Measurements from ENCODE around the gene NT5C3A. TPM values are rescaled to one million over a fixed set of nuclear protein-coding genes. Genes with fewer than 3 reads are reported as not detected.

NT5C3A gene
- total and polyA plus RNA-seq, 8 donors, result 1.2 to 98.0 (median 20.4) TPM

DNA sequence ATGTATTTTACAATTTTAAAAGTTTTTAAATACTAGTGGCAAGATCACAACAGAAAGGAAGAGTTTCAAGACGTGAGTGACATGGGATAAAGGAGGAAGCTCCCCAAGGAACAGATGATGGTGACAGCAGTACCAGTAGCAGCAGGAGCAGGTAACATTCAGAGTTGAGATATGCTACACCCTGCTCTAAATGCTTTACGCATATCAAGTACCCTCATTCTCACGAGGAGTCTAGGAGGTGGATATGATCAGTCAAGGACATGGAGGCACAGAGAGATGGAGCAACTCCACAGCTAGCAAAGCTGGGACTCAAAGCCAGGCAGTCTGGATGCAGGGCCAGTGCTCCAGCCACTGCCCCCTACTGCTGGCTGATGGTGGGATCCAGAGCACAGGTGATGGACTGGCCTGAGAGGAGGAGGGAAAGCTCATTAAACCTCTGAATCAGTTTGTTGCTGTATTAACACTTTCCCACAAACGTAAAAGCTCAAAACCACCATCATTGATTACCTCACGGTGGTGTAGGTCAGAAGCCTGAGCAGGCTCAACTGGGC, 29.1 kb upstream of the NT5C3A start:
- H3K9me3 ChIP-seq, result no peaks in the 10 kb centered on the region
- no peak overlapping the region for H3K27ac ChIP-seq
- no peaks in the 10 kb centered on the region for H3K27me3 ChIP-seq
- WGBS, 5 donors, result 72 to 91% (median 82%) methylated on average over 4 to 5 of the region's 5 CpGs
- DNase-seq, result no peak
- TF ChIP-seq POLR2A (IDR thresholded peaks at IDR 0.05) (no peak), POLR2AphosphoS5 (IDR thresholded peaks at IDR 0.05) (no peak), EP300 (IDR thresholded peaks at IDR 0.05) (no peak)
- TF ChIP-seq, protein P1, sequence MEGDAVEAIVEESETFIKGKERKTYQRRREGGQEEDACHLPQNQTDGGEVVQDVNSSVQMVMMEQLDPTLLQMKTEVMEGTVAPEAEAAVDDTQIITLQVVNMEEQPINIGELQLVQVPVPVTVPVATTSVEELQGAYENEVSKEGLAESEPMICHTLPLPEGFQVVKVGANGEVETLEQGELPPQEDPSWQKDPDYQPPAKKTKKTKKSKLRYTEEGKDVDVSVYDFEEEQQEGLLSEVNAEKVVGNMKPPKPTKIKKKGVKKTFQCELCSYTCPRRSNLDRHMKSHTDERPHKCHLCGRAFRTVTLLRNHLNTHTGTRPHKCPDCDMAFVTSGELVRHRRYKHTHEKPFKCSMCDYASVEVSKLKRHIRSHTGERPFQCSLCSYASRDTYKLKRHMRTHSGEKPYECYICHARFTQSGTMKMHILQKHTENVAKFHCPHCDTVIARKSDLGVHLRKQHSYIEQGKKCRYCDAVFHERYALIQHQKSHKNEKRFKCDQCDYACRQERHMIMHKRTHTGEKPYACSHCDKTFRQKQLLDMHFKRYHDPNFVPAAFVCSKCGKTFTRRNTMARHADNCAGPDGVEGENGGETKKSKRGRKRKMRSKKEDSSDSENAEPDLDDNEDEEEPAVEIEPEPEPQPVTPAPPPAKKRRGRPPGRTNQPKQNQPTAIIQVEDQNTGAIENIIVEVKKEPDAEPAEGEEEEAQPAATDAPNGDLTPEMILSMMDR (IDR thresholded peaks at IDR 0.05), result no peak
- no peak overlapping the region for H3K4me3 ChIP-seq
- intact Hi-C loops (cut with DNase I; ENCODE audit: low total_unique reads), result no loop called here
- no peaks in the 10 kb centered on the region for H3K4me1 ChIP-seq
- peaks cover 24 to 41% (median 39%) of the 10 kb centered on the region in 4 donors for H3K36me3 ChIP-seq

DNA sequence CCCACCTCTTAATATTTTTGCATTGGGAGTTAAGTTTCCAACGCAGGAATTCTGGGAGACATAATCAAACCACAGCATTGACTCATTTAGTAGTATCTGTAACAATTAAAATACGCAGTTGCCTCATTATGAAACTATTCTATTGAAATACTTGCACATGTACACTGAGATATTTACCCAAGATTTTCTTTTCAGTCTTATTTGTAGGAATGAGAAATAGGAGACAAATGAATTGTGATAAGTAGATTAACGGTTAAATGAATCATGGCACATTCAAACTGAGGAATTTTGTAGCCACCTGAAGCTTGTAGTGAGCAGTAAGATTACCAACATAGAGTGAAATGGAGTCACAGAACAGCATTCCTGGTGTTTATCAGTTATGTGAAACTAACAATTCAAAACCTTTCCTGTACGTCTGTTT, 28.5 kb upstream of the NT5C3A start:
- H3K36me3 ChIP-seq, result peaks cover 20 to 35% (median 33%) of the 10 kb centered on the region in 4 donors
- H3K27ac ChIP-seq, result no peak overlapping the region
- intact Hi-C loops (cut with DNase I; ENCODE audit: low total_unique reads), result no loop called here
- no peak for TF ChIP-seq POLR2AphosphoS5 (IDR thresholded peaks at IDR 0.05)
- TF ChIP-seq, protein P1 (IDR thresholded peaks at IDR 0.05), result no peak
- TF ChIP-seq EP300 (IDR thresholded peaks at IDR 0.05), result no peak
- no peak for TF ChIP-seq POLR2A (IDR thresholded peaks at IDR 0.05)
- no peak overlapping the region for H3K4me3 ChIP-seq
- no peak for DNase-seq
- WGBS, 5 donors, result 36 to 61% (median 49%) methylated on average over 4 of the region's 4 CpGs
- H3K9me3 ChIP-seq, result peaks cover 0 to 3% (median 0%) of the 10 kb centered on the region in 4 donors
- no peaks in the 10 kb centered on the region for H3K4me1 ChIP-seq
- no peaks in the 10 kb centered on the region for H3K27me3 ChIP-seq

DNA sequence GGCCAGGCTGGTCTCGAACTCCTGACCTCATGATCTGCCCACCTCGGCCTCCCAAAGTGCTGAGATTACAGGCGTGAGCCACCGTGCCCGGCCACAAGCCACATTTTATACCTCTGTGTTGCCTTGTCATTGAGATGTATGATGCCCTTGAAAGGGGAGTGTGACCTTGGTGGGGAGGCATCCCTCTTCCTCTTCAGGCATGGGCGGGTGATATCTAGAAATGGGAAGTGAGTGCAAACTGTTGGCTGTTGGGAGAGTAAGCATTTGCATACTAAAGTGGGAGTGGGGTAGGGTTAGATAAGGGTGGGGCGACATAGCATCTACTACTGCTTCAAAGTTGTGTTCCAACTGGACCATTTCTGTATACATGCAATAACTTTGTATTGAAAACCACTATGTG, 26.6 kb upstream of the NT5C3A start:
- Histone ChIP-seq H3K4me1 (no peaks in the 10 kb centered on the region), H3K36me3 (peaks cover 5 to 17% (median 13%) of the 10 kb centered on the region in 4 donors), H3K27me3 (no peaks in the 10 kb centered on the region), H3K9me3 (peaks cover 0 to 4% (median 0%) of the 10 kb centered on the region in 4 donors), H3K4me3 (no peak overlapping the region), H3K27ac (no peak overlapping the region)
- WGBS, 5 donors, result 88 to 95% (median 94%) methylated on average over 7 of the region's 7 CpGs
- intact Hi-C loops (cut with DNase I; ENCODE audit: low total_unique reads), result no loop called here
- DNase-seq, result no peak
- no peak for TF ChIP-seq EP300 (IDR thresholded peaks at IDR 0.05)
- TF ChIP-seq POLR2A (IDR thresholded peaks at IDR 0.05), result no peak
- TF ChIP-seq, protein P1 (IDR thresholded peaks at IDR 0.05), result no peak
- no peak for TF ChIP-seq POLR2AphosphoS5 (IDR thresholded peaks at IDR 0.05)

DNA sequence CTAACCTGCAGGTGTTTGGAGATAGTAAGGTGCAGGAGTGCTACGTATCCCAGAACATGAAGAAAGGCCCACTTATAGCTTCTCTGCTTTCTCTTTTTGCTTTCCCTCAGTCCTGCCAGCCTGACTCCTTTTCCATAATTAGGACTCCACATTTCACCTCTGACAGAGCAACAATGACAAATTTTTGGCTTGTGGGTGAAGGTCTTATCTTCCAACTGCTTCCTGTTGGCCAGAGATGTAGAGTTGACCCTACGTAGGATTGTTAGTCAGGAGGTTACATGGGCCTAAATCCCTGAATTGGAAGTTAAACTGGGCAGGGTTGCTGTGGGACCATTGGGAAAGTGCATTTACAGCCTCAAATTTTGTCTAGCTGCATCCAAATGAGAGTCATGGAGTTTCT, 25.3 kb upstream of the NT5C3A start:
- 64 to 88% (median 71%) methylated on average over 2 of the region's 2 CpGs for WGBS, 5 donors
- intact Hi-C loops (cut with DNase I; ENCODE audit: low total_unique reads), result no loop called here
- H3K9me3 ChIP-seq, result peaks cover 0 to 4% (median 0%) of the 10 kb centered on the region in 4 donors
- TF ChIP-seq, protein P1 (IDR thresholded peaks at IDR 0.05), result no peak
- TF ChIP-seq POLR2A (IDR thresholded peaks at IDR 0.05), result no peak
- TF ChIP-seq EP300 (IDR thresholded peaks at IDR 0.05), result no peak
- TF ChIP-seq POLR2AphosphoS5 (IDR thresholded peaks at IDR 0.05), result no peak
- H3K27me3 ChIP-seq, result no peaks in the 10 kb centered on the region
- no peaks in the 10 kb centered on the region for H3K4me1 ChIP-seq
- H3K36me3 ChIP-seq, result peaks cover 0 to 4% (median under 1%) of the 10 kb centered on the region in 4 donors
- H3K4me3 ChIP-seq, result no peak overlapping the region
- H3K27ac ChIP-seq, result no peak overlapping the region
- DNase-seq, result no peak

Measured in stomach (tissue), 9 donors.